Measurements from ENCODE around the gene AUTS2.

Gene AUTS2

GRCh38 chr7:70035955-70036354, 437.7 kb downstream of the AUTS2 start:
- Histone ChIP-seq H3K27ac (replicated peaks) (no peak overlapping the region), H3K27me3 (ENCODE audit: insufficient read depth, poor library complexity, severe bottlenecking) (no peaks in the 10 kb centered on the region), H3K4me3 (replicated peaks; ENCODE audit: insufficient read depth, low read length) (no peak overlapping the region)
- DNase-seq (ENCODE audit: low read depth in 1 of 2, low spot score in 1 of 2), result no peak
- TF ChIP-seq POLR2AphosphoS5 (IDR thresholded peaks at IDR 0.05; ENCODE audit: low read depth) (no peak), CTCF (IDR thresholded peaks at IDR 0.05; ENCODE audit: insufficient read depth, low read length) (no peak), SPI1 (IDR thresholded peaks at IDR 0.05; ENCODE audit: borderline replicate concordance, low read depth) (no peak), GABPA (IDR thresholded peaks at IDR 0.05; ENCODE audit: low read depth) (no peak), REST (IDR thresholded peaks at IDR 0.05; ENCODE audit: insufficient replicate concordance, low read depth) (no peak)

GRCh38 chr7:70036695-70037094, 438.4 kb downstream of the AUTS2 start:
- Histone ChIP-seq H3K27ac (replicated peaks) (no peak overlapping the region), H3K4me3 (replicated peaks; ENCODE audit: insufficient read depth, low read length) (no peak overlapping the region), H3K27me3 (ENCODE audit: insufficient read depth, poor library complexity, severe bottlenecking) (no peaks in the 10 kb centered on the region)
- no peak for DNase-seq (ENCODE audit: low read depth in 1 of 2, low spot score in 1 of 2)
- TF ChIP-seq GABPA (IDR thresholded peaks at IDR 0.05; ENCODE audit: low read depth), result no peak
- TF ChIP-seq POLR2AphosphoS5 (IDR thresholded peaks at IDR 0.05; ENCODE audit: low read depth), result no peak
- TF ChIP-seq SPI1 (IDR thresholded peaks at IDR 0.05; ENCODE audit: borderline replicate concordance, low read depth), result no peak
- TF ChIP-seq REST (IDR thresholded peaks at IDR 0.05; ENCODE audit: insufficient replicate concordance, low read depth), result no peak
- TF ChIP-seq CTCF (IDR thresholded peaks at IDR 0.05; ENCODE audit: insufficient read depth, low read length), result no peak

DNA sequence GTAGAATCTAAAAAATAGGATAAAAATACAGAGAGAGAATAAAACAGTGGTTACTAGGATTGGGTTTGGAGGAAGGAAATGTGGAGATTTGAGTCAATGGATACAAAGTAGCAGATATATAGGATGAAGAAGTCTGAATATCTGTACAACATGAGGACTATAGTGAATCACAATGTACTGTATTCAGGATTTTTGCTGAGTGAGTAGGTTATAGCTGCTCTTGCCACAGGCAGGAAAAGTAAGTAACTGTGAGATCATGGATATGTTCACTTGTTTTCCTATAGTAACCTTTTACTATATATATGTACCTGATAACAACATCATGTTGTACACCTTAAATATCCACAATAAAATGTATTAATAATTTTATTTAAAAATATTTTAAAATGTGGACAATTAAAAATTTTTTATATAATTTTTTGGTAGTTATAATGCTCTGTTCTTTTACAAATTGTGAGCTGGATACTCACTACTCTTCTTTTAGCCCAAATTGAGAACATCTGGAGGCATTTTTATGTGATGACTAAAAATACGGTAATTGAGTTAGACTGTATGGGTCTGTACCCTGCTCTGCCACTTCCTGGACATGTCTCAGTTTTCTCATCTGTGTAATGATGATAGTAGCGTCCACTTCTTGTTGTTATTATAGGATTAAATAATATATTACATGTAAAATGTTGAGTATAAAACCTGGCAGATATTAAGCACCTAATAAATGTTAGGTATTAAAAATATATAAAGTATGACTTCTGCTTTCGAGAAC, 439.1 kb downstream of the AUTS2 start:
- no peak for TF ChIP-seq REST (IDR thresholded peaks at IDR 0.05; ENCODE audit: insufficient replicate concordance, low read depth)
- TF ChIP-seq GABPA (IDR thresholded peaks at IDR 0.05; ENCODE audit: low read depth), result no peak
- TF ChIP-seq SPI1 (IDR thresholded peaks at IDR 0.05; ENCODE audit: borderline replicate concordance, low read depth), result no peak
- TF ChIP-seq CTCF (IDR thresholded peaks at IDR 0.05; ENCODE audit: insufficient read depth, low read length), result no peak
- no peak for TF ChIP-seq POLR2AphosphoS5 (IDR thresholded peaks at IDR 0.05; ENCODE audit: low read depth)
- DNase-seq (ENCODE audit: low read depth in 1 of 2, low spot score in 1 of 2), result no peak
- Histone ChIP-seq H3K4me3 (replicated peaks; ENCODE audit: insufficient read depth, low read length) (no peak overlapping the region), H3K27me3 (ENCODE audit: insufficient read depth, poor library complexity, severe bottlenecking) (no peaks in the 10 kb centered on the region), H3K27ac (replicated peaks) (no peak overlapping the region)

Data from HL-60 (cell line).